PC-3 (cell line): ENCODE results near the gene ANKH. TPM values are rescaled to one million over a fixed set of nuclear protein-coding genes. Genes with fewer than 3 reads are reported as not detected.

Source experiments
- ATAC-seq: fragments of 200-7000 bp; cut with Tn5 transposase; 2 replicates; pipeline ENCODE4 v1.9.1; 2020; ENCODE audit warnings: mild to moderate bottlenecking, moderate library complexity
- BruUV-seq: library from RNA; stranded (reverse); fragments of 400-500 nt; replicated peaks from 2 replicates; lab custom pipeline; 2021; lab: Mats Ljungman, UMichigan
- CTCF ChIA-PET: fragments of 300-600 bp; sonication (Branson Sonifier 250); formaldehyde crosslinking; loops from one replicate; lab custom pipeline; 2022; ENCODE audit warnings: antibody characterized with exemption; lab: Charles Lee
- POLR2A ChIA-PET: fragments of 300-600 bp; sonication (Branson Sonifier 250); formaldehyde crosslinking; loops from one replicate; lab custom pipeline; 2022; ENCODE audit warnings: antibody characterized with exemption; ENCODE audit not compliant: unreplicated experiment; lab: Charles Lee
- DNase-seq: peaks from one replicate; pipeline ENCODE4 v3.0.0-alpha.2; 2015
- H2AFZ ChIP-seq: fragments of 300-600 bp; sonication (generic); 2 replicates; pipeline ENCODE4 v1.6.0; 2016; ENCODE audit warnings: antibody characterized with exemption, low read length
- H3F3A ChIP-seq: fragments of 300-600 bp; sonication (generic); one replicate; pipeline ENCODE4 v1.6.0; 2017; ENCODE audit warnings: antibody characterized with exemption, low read length, control low read depth, mild to moderate bottlenecking; ENCODE audit not compliant: unreplicated experiment
- H3K27ac ChIP-seq: fragments of 300-600 bp; sonication (generic); 2 replicates; pipeline ENCODE4 v1.5.1; 2016; ENCODE audit warnings: mild to moderate bottlenecking, low read length
- H3K27me3 ChIP-seq: fragments of 300-600 bp; sonication (generic); 2 replicates; pipeline ENCODE4 v1.6.1; 2016; ENCODE audit warnings: low read length, mixed read lengths
- H3K36me3 ChIP-seq: fragments of 300-600 bp; sonication (generic); 2 replicates; pipeline ENCODE4 v1.6.1; 2016; ENCODE audit warnings: low read depth, mixed run types, low read length, mixed read lengths
- H3K4me1 ChIP-seq: fragments of 300-600 bp; sonication (generic); 2 replicates; pipeline ENCODE4 v1.5.1; 2016; ENCODE audit warnings: low read length; ENCODE audit not compliant: insufficient read depth
- H3K4me2 ChIP-seq: fragments of 300-600 bp; sonication (generic); 2 replicates; pipeline ENCODE4 v1.6.0; 2016; ENCODE audit warnings: low read length
- H3K4me3 ChIP-seq: fragments of 300-600 bp; sonication (generic); 2 replicates; pipeline ENCODE4 v1.5.1; 2016; ENCODE audit warnings: mild to moderate bottlenecking, low read length, mixed read lengths
- H3K79me2 ChIP-seq: fragments of 300-600 bp; sonication (generic); 2 replicates; pipeline ENCODE4 v1.6.1; 2017; ENCODE audit warnings: low read length, mixed read lengths
- H3K9ac ChIP-seq: fragments of 300-600 bp; sonication (generic); 2 replicates; pipeline ENCODE4 v1.6.0; 2016; ENCODE audit warnings: mild to moderate bottlenecking, low read length
- H3K9me2 ChIP-seq: fragments of 300-600 bp; sonication (generic); replicated peaks from 2 replicates; pipeline ENCODE4 v1.6.1; 2016; ENCODE audit warnings: mixed run types, low read length, mixed read lengths
- H3K9me3 ChIP-seq: fragments of 300-600 bp; sonication (generic); 2 replicates; pipeline ENCODE4 v1.6.1; 2016; ENCODE audit warnings: low read length, mixed read lengths
- H4K20me1 ChIP-seq: fragments of 300-600 bp; sonication (generic); 2 replicates; pipeline ENCODE4 v1.6.1; 2016; ENCODE audit warnings: low read length, mixed read lengths
- CTCF ChIP-seq: fragments of 300-600 bp; sonication (generic); conservative IDR thresholded peaks from 2 replicates; pipeline ENCODE4 v1.5.1; 2017; ENCODE audit warnings: antibody characterized with exemption, low read depth, mild to moderate bottlenecking, low read length
- EZH2 ChIP-seq: fragments of 300-600 bp; sonication (generic); IDR thresholded peaks from one replicate; pipeline ENCODE4 v1.6.1; 2017; ENCODE audit warnings: antibody characterized with exemption, mild to moderate bottlenecking, low read length; ENCODE audit not compliant: unreplicated experiment
- EZH2phosphoT487 ChIP-seq: fragments of 300-600 bp; sonication (generic); IDR thresholded peaks from 2 replicates; pipeline ENCODE4 v1.6.1; 2018; ENCODE audit warnings: mild to moderate bottlenecking, antibody characterized with exemption, low read length, borderline replicate concordance
- intact Hi-C: fragments of 100-400 bp; cut with micrococcal nuclease; formaldehyde crosslinking; loops from 2 replicates; pipeline ENCODE4 v1.9.0; 2023
- total RNA-seq: library from RNA; depleted of rRNA; stranded (reverse); fragments of >200 nt; gene quantifications from 2 replicates; pipeline ENCODE4 v1.2.3, GENCODE V29; 2014

Gene ANKH
- total RNA-seq, 1 experiment from 2014 or later, result 11.6 TPM

DNA sequence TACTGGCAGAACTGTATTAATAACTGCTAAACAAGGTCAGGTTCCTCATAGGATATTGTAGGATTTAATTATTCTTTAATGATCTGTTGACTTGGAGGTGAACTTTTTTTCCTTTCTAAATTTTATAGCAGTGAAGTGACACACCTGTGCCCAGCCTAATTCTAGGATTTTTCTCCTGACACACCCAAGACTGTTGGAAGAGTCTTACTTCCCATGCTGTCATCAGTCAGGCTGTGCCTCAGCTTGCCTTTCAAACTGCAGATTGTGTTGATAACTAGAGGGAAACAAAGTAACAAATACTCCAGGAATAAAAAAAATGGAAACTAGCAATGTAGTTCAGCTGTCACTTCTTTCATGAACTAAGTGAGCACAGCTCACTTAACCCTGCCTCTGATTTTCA lies 185.1 kb downstream of the ANKH start:
- Histone ChIP-seq H3K9me2 (no peaks in the 10 kb centered on the region), H3K9ac (no peak overlapping the region), H3K27ac (no peak overlapping the region), H3K4me3 (no peak overlapping the region), H2AFZ (no peak overlapping the region), H3K27me3 (no peaks in the 10 kb centered on the region), H4K20me1 (no peaks in the 10 kb centered on the region), H3K4me1 (peaks cover 9% of the 10 kb centered on the region; the same call in 1 of the 2 replicates), H3K9me3 (no peaks in the 10 kb centered on the region), H3K36me3 (peaks cover 69% of the 10 kb centered on the region), H3K79me2 (0 out of 2 replicates have a peak, but pooled peaks cover 3% of the 10 kb centered on the region), H3K4me2 (no peak overlapping the region), H3F3A (no peaks in the 10 kb centered on the region)
- POLR2A ChIA-PET, result no interaction called here
- BruUV-seq, result no TSS peak
- CTCF ChIA-PET, result interaction anchor here (2.1 kb wide), 1 partner anchor 38 kb away, joined by 5 read pairs; no protein-coding TSS in a partner anchor
- DNase-seq (no peak), ATAC-seq (no peak)
- no peak for TF ChIP-seq CTCF
- no peak for TF ChIP-seq EZH2
- no peak for TF ChIP-seq EZH2phosphoT487
- intact Hi-C loops, result no loop called here

- Histone ChIP-seq H2AFZ (no peak overlapping the region), H3K9me3 (no peaks in the 10 kb centered on the region), H3K4me1 (peaks cover 9% of the 10 kb centered on the region; the same call in 1 of the 2 replicates), H3K27me3 (no peaks in the 10 kb centered on the region), H3F3A (no peaks in the 10 kb centered on the region), H3K4me3 (no peak overlapping the region), H3K27ac (no peak overlapping the region), H3K36me3 (peaks cover 68% of the 10 kb centered on the region), H3K9me2 (no peaks in the 10 kb centered on the region), H3K4me2 (no peak overlapping the region), H3K9ac (no peak overlapping the region), H3K79me2 (0 out of 2 replicates have a peak, but pooled peaks cover 3% of the 10 kb centered on the region), H4K20me1 (no peaks in the 10 kb centered on the region)
- no TSS peak for BruUV-seq
- ChIA-PET POLR2A (interaction anchor here (0.6 kb wide), 1 partner anchor 134 kb away, joined by 4 read pairs; no protein-coding TSS in a partner anchor), CTCF (interaction anchor here (0.6 to 2.1 kb wide), 3 partner anchors 28 to 318 kb away, joined by 3 to 5 read pairs (median 4); no protein-coding TSS in a partner anchor)
- intact Hi-C loops, result loop anchor here (1.0 kb wide), 2 partner anchors 321 to 329 kb away; no protein-coding TSS in a partner anchor
- TF ChIP-seq CTCF, result peak; percentile 89
- no peak for TF ChIP-seq EZH2
- ATAC-seq (peak; percentile 77), DNase-seq (peak; percentile 79)
These were observed 185.8 kb downstream of the ANKH start for GRCh38 chr5:14685757-14686156.

- no peak for TF ChIP-seq EZH2
- TF ChIP-seq EZH2phosphoT487, result no peak
- no peak for TF ChIP-seq CTCF
- Histone ChIP-seq H3F3A (no peaks in the 10 kb centered on the region), H3K4me2 (no peak overlapping the region), H3K36me3 (peaks cover 63% of the 10 kb centered on the region), H3K9me2 (no peaks in the 10 kb centered on the region), H3K27ac (no peak overlapping the region), H2AFZ (no peak overlapping the region), H3K27me3 (no peaks in the 10 kb centered on the region), H3K79me2 (0 out of 2 replicates have a peak, but pooled peaks cover 3% of the 10 kb centered on the region), H4K20me1 (no peaks in the 10 kb centered on the region), H3K4me1 (peaks cover 9% of the 10 kb centered on the region; the same call in 1 of the 2 replicates), H3K9ac (no peak overlapping the region), H3K4me3 (no peak overlapping the region), H3K9me3 (no peaks in the 10 kb centered on the region)
- intact Hi-C loops, result loop anchor here (1.0 kb wide), 2 partner anchors 320 to 330 kb away; no protein-coding TSS in a partner anchor
- BruUV-seq, result no TSS peak
- DNase-seq (no peak), ATAC-seq (peak; percentile 30; the same call in 1 of the 2 replicates)
- ChIA-PET CTCF (interaction anchor here (2.1 kb wide), 1 partner anchor 36 kb away, joined by 5 read pairs; no protein-coding TSS in a partner anchor), POLR2A (no interaction called here)
These were observed 186.8 kb downstream of the ANKH start for GRCh38 chr5:14684757-14685156.
